Measurements from ENCODE around the gene DMWD.

DMWD gene

DNA sequence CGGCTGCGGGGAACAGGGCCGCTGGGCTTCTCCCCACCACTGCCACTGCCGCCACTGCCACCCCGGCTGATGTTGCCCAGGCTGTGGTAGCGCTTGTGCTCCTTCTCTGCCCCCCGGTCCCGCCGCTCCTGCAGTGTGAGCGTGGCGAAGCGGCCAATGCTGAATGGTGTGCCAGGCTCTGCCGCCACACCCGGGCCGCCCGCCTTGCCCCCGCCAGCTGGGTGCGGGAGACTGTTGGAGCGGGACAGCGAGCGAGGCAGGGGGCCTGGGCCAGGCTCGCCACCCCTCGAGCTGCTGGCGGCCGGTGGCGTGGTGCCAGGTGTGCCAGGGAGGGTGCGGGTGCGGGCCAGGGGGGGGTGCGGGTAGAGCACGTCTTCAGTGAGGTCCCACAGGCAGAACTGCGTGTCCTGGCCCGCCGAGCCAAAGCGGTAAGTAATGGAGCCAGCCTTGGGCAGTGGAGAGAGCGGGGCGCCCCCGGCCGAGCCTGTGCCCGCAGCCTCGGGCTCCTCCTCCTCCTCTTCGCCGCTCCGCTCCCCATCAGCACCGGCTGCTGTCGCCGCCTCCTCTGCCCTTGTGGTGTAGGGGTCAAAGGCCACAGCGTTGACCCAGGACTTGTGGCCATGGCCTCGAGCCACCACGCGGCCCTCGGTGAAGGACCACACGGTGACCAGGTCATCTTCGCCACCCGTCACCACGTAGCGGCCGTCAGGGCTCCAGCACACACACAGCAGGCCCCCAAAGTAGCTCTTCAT lies 6.7 kb downstream of the DMWD start:
- no peak for DNase-seq (ENCODE audit: low read depth)

DNA sequence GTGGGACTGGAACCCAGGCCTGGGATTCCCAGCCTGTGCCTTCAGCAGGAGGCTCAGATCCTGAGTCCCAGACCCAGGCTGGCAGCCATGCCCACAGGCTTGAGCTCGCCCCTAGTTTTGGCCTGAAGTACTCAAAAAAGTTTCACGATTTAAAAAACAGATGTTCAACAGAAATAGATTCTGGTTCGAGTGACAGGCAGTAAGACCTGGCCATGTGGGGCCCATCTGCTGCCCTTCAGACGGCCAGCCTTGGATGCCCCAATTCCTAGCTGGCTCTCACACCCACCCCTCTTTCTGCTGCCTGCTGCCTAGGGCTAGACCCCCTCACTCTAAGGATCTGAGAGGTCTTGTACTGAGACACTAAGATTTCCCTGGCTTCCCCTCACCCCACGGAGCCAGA lies 7.5 kb downstream of the DMWD start:
- no peak for DNase-seq (ENCODE audit: low read depth)

DNA sequence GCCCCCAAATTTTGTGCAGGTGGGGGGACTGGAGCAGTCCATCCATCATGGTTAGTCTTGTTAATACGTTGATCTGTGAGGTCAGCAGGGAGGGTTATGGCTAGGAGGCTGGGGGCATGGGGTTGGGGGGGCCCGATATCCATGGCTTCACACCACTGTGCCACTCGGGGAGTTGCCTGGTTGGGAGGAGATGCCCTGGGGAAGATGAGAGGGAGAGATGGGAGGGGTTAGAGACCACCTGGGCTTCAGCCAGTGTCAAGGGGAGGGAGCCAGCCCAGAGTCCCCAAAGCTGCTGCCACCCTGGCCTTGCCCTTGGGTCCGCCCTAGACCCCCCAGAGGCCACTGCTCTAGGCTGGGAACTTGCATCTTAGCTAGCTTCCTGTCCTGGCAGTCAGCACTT lies 8.5 kb downstream of the DMWD start:
- DNase-seq (ENCODE audit: low read depth), result no peak

DNA sequence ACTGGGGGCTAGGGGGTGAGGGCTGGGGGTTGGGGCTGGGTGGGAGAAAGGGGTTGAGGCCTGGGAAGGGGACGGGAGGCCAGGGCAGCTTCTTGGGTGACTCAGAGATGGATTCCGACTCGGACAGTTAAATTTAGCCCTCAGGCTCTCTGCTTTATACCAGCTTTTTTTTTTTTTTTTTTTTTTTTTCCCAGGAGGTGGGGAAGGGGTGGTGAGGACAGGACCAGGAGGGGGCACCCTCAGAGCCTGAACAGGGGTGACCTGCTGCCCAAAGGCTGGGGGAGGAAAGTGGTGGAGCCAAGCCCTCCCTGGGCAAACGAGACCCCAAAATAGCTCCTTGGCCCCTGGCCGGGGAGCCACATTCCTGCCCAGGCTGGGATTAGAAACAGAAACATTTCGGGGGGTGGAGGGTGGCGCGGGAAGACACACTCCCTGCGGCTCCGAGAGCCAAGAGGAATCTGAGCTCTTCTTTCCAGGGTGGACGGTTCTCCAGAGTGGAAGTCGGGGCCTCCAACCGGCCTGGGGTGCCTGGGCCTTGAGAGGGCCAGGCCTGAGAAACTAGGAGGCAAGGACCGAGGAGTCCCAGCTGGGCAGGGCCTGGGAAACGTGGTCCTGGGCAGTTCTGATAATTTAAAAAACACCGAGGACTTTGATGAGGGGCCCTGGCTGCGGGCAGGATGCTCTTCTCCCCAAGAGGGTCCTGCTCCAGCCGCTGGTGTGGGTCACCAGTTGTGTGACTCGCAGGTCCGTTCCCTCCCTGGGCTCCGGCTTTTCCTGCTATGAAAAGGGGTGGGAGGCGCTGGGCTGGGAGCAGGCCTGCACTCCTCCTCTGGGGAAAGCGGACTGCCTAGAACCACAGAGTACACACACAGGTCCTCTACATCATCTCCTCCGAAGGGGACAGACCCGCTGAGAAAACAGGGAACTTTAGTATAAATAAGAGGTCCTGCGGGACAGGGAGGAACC lies 9.5 kb downstream of the DMWD start:
- no peak for DNase-seq (ENCODE audit: low read depth)

DNA sequence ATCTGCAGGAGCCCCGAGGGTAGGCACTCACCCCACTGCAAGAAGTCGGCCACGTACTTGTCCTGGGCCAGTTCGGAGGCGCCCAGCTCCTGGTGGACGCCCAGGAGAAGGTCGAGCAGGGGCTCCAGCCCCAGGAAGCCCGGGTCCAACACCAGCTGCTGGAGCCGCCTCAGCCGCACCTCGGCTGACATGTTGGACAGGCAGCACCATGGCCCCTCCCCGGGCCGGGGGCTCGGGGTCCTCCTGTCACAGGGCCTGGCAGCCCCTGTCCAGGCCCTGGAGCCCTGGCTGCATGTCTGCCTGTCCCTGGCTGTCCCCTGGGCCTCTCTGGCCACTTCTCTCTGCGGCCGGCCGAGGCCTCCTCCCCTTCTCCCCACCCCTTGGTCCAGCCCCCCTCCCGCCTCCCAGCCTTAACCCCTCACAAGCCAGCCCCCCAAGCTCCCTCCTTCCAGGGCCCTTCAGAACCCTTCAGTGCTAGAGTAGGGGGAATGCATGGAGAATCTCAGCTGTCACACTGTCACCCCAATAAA lies 10.4 kb downstream of the DMWD start, which contains the start of gene DMPK:
TSS of gene DMPK (minus strand) at position 329 of the 530 bp plus-strand sequence. CDS start at position 191, 138 bp downstream.
- no peak for DNase-seq (ENCODE audit: low read depth)

DNA sequence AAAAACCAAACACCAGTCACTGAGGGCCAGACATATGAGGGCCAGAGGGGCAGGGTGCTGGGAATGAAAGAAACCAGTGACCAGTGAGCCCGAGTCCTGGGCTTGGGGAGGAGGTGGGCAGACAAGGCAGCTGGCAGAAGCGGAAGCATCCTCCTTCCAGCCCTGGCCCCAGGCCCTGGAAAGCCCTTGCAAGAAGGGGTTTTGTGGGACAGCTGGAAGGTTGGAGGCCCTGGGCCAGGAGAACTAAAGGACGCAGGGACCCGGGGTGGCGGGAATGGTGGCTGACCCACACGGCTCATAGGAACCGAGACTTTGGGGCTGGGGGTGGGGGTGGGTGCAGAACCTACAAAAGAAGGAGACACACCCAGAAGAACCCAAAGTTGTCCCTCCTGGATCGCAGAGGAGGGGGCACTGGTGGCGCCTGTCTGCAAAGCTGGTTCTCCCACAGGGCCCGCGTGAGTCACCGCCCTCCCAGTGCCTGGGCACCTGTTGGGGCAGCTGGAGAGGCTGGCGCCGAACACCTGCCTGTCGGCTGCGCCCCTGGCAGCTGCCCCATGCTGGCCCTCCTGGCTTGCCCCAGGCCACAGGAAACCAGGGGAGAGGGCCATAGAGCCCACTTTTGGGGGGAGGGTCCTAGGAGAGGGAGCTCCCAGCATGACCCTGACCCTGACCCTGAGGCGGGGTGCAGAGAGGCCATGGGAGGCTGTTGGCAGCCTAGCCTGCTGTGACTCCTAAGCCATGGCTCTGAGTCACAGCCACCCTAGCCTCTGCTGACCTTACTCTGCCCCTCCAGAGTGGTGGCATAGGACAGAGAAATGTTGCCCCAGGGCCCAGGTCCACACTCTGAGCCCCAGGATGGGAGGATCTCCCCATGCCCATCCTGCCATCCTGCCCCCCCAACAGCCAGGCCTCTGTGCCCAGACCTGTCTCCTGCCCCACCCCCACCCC lies 11.2 kb downstream of the DMWD start:
- DNase-seq (ENCODE audit: low read depth), result no peak

DNA sequence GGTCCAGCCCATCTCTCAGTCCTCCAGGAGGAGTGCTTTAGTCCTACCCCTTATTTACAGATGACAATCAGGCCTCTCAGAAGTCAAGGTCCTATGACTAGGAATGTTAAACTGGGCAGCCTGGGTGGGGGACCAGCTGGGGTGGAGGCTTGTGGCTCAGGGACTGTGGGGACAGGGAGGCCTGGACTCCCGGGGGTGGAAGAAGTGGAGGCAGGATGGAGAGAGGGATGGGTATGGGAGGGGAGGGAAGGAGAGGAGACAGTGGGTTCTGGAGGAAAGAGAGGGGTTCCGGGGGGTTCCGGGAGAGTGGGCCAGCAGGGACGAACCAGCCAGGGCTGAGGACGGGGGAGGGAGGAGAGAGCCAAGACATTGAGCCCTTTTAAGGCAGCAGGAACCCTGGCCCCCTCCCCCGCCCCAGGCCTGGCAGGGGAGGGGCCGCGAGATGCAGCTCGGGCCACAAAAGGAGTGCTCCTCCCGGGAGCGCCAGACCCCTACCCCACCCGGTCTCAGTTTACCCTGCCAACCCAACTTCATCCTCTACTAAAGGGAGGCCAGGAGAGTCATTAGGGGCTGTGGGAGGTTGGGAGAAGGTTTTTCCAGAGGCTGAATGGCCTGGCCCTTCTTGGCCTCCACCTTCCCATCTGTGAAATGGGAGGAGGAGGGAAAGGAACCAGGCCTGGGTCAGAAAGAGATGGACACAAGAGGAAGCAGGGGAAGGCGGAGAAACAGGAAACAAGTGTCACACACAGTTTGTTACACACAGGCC lies 12.0 kb downstream of the DMWD start:
- DNase-seq (ENCODE audit: low read depth), result no peak

DNA sequence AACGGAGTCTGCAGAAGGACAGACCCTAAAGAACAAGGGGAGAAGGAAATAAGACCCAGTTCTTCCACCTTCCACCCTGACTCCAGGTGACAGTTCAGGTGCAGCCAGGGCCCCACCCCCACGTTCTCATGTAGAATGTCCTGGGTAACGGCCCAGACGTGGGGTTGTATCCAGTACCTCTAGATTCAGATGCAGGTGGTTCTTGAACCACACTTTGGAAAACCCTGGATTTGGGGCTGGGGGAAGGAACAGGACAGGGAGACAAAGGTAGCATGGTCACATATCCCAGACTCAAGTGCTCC lies 12.5 kb downstream of the DMWD start:
- DNase-seq (ENCODE audit: low read depth), result no peak

DNA sequence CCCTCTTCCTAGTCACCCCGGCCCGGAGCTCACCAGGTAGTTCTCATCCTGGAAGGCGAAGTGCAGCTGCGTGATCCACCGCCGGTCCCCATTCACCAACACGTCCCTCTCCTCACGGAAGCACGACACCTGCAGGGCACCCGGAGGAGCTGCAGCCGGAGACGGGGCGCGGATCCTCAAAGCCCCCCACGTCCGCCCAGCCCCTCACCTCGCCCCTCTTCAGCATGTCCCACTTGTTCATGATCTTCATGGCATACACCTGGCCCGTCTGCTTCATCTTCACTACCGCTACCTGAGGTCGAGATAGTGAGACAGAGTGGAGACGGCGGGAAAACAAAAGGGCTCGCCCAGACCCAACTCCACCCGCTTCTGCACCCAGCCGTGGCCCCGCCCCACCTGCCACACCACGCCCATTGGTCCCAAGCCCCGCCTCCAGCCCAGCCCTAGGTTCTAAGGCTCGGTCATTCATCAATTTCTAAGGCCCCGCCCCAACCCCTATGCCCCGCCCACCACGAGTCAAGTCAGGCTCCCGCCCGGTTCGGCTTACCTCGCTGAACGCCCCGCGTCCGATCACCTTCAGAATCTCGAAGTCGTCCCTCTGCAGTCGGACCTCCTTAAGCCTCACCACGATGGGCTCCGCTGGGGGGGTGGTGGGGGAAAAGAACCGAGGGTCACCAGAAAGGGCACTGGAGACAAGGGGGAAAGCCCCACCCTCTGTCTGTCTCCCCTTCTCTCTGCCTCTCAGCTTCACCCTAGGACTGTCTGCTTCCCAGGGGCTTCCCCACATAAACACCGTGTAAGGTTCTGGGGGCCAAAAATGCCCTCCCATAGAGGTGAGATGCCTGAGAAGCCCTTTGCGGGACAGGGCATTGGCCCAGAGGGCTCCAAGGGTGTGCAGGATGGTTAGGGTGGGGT lies 13.2 kb downstream of the DMWD start:
- DNase-seq (ENCODE audit: low read depth), result no peak

DNA sequence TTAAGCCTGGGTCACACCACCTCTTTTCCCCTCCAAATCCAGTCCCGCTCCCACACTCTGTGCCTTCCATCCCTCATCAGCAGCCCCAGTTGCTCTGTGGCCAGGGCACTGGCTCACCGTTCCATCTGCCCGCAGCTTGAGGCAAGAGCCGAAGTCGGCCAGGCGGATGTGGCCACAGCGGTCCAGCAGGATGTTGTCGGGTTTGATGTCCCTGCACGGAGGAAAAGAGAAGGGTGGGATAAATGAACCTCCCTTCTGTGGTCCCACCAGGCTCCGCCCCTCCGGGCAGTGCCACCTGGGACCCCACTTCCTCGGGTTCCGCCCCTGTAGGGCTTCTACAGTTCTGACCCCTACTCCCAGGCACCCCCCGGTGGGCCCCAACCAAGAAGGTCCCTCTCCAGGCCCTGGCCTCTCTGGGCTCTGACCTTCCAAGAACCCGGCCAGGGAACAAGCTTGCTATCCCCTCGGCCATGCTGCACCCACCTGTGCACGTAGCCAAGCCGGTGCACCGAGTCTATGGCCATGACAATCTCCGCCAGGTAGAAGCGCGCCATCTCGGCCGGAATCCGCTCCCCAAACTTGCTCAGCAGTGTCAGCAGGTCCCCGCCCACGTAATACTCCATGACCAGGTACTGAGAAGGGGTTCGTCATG lies 14.5 kb downstream of the DMWD start:
- no peak for DNase-seq (ENCODE audit: low read depth)

DNA sequence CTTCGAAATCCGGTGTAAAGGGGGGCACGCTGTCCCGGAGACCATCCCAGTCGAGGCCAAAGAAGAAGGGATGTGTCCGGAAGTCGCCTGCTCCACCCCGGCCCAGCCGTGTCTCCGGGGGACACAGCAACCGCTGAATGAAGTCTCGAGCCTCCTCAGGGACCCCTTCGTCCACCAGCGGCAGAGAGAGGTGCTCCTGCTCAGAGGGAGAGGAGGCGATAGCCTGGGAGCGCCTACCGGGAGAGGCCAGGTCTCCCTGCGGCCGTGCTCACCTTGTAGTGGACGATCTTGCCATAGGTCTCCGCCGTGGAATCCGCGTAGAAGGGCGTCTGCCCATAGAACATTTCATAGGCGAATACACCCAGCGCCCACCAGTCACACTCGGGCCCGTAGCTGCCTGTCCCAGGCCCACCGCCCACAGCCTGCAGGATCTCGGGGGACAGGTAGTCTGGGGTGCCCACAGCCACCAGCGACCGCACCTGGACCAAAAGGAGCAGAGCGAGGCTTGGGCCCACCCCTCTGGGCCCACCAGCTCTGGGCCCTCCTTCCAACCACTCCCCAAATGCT lies 15.2 kb downstream of the DMWD start:
- no peak for DNase-seq (ENCODE audit: low read depth)

DNA sequence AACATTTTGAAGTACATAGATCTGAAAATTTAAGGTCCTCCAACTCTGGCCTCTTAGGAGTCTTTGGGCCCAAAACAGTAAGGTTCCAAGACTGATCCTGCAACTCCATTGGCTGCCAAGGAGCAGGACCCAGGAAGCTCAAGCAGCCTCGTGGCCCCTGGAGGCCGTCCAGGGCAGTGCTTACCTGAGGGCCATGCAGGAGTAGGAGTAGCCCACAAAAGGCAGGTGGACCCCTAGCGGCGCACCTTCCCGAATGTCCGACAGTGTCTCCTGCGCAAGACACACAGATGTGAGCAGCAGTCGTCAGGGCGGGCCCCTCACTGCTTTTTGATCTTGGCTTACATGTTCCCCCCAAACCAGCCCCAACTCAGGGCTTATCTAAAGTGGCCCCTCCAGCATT lies 17.9 kb downstream of the DMWD start:
- DNase-seq (ENCODE audit: low read depth), result no peak

DNA sequence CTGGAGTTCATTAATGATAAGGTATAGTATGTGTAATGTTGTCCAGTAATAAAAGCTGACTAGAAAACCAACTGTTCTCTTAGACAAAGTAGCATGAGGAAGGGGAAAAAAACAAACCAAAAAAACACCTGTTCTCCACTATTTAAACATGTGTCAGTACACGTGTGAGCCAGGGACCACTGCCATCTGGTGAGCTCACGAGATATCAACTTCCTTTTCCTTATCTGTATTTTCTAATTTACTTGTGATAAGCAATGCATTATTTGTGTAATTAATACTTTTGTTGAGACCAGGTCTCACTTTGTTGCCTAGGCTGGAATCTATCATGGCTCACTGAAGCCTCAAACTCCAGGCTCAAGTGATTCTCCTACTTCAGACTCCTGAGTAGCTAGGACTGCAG lies 19.3 kb downstream of the DMWD start:
- DNase-seq (ENCODE audit: low read depth), result no peak

DNA sequence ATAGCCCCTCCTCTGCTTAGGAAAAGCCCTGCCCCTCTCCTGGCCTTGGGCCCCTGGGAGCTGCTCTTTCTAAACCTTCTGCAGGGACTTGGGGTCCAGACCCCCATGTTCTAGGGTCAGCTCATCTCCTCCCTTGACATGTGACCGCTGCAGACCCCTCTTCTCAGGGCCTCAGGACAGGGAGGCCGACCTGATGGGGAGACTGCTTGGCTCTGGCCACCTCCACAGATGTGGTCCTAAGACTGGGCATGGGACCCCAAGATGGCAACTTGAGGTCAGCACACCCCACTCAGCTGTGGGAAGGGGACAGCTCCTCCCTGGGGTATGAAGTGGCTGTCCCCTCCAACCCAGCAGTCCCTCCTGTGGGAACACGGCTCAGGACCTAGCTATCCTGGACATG lies 19.7 kb downstream of the DMWD start:
- DNase-seq (ENCODE audit: low read depth), result no peak

DNA sequence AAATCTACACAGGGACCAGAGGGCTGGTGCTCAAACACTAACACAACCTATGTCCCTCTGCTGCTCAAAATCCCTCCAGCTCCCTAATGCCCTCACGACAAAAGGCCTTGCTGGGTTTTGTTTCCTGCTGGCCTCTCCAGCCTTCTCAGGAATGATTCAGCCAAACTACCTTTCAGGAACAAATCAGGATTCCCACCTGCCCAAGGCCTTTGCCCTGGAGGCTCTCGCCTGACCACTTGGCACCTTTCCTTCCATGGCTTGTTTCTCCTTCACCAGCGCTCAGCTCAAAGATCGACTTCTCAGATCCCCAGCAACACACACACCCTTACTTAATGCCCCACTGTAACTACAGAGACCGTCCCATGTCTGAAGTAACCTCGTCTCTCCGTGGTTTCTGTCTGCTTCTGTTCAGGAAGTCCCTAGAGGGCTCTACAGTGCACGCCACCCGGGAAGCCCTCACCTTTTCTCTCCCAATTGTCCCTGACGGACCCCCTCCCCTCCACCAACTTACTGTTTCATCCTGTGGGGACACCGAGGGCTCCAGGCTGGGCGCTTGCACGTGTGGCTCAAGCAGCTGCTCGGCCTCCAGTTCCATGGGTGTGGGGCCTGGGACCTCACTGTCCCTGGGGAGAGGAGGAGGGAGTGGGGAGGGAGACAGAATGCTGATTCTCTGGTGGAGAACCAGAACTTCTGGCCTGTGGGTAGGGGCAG lies 20.4 kb downstream of the DMWD start:
- no peak for DNase-seq (ENCODE audit: low read depth)

DNA sequence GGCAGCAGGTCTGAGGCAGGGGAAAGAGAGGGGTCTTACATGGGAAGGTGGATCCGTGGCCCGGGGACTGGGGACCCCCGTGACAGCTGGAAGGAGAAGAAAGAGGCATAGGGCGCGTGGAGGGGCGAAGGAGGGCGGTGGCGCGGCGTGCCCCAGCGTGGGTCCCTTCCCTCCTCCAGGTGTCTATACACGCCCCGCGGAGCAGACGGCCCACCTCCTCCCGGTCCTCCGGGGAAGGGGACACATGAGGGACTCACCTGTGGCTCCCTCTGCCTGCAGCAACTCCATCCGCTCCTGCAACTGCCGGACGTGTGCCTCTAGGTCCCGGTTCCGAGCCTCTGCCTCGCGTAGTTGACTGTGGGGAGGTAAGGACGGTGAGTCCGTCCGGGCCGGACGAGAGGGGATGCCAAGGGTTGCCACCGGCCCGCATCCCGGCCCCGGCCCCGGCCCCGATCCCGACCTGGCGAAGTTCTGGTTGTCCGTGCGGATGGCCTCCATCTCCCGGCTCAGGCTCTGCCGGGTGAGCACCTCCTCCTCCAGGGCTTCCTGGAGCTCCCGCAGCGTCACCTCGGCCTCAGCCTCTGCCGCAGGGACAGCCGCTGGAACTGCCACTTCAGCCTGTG lies 21.2 kb downstream of the DMWD start:
- no peak for DNase-seq (ENCODE audit: low read depth)

DNA sequence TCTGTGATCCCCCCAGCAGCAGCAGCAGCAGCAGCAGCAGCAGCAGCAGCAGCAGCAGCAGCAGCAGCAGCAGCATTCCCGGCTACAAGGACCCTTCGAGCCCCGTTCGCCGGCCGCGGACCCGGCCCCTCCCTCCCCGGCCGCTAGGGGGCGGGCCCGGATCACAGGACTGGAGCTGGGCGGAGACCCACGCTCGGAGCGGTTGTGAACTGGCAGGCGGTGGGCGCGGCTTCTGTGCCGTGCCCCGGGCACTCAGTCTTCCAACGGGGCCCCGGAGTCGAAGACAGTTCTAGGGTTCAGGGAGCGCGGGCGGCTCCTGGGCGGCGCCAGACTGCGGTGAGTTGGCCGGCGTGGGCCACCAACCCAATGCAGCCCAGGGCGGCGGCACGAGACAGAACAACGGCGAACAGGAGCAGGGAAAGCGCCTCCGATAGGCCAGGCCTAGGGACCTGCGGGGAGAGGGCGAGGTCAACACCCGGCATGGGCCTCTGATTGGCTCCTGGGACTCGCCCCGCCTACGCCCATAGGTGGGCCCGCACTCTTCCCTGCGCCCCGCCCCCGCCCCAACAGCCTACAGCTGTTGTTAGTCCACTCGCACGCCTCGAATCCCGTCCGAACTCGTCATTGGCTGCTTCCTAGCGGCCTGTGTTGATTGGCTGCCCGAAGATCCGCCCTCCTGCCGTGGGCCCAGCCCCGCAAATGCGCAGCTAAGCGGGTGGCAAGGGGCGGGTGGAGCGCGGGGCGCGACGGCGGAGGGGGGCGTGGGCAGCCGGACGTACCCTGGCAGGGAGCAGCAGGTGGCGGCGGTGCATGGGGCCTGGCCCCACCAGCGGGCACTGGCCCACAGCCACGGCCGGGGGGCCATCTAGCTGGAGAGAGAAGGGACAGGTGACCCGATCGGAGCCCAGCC lies 22.2 kb downstream of the DMWD start:
- DNase-seq (ENCODE audit: low read depth), result peak; percentile 90

All from non-pigmented ciliary epithelial cell (primary cell).